ENCODE measurements around the gene AMPD3. TPM values are rescaled to one million over a fixed set of nuclear protein-coding genes. Genes with fewer than 3 reads are reported as not detected.

AMPD3 gene
- total RNA-seq, 3 donors from 2014 or later: 6.2 to 6.6 (median 6.4) TPM

GRCh38 chr11:10551845-10552352 lies 96.8 kb downstream of the AMPD3 start:
- H3K9me3 ChIP-seq: no peaks in the 10 kb centered on the region
- no peaks in the 10 kb centered on the region for H3K4me1 ChIP-seq
- DNase-seq (ENCODE audit: low spot score in 2 of 2): no peak
- no peaks in the 10 kb centered on the region for H3K36me3 ChIP-seq
- no peak overlapping the region for H3K4me3 ChIP-seq
- H3K27me3 ChIP-seq: no peaks in the 10 kb centered on the region
- no peak overlapping the region for H3K27ac ChIP-seq
- intact Hi-C loops (cut with DNase I; ENCODE audit: low total_unique reads): no loop called here
- TF ChIP-seq CTCF (IDR thresholded peaks at IDR 0.05): no peak
- no peak for TF ChIP-seq POLR2A (IDR thresholded peaks at IDR 0.05)
- no peak for TF ChIP-seq POLR2AphosphoS5 (IDR thresholded peaks at IDR 0.05)

GRCh38 chr11:10556590-10556989 lies 101.5 kb downstream of the AMPD3 start:
- Histone ChIP-seq H3K27ac (no peak overlapping the region), H3K36me3 (no peaks in the 10 kb centered on the region), H3K27me3 (no peaks in the 10 kb centered on the region), H3K4me3 (no peak overlapping the region), H3K4me1 (no peaks in the 10 kb centered on the region), H3K9me3 (no peaks in the 10 kb centered on the region)
- no peak for TF ChIP-seq CTCF (IDR thresholded peaks at IDR 0.05)
- TF ChIP-seq POLR2A (IDR thresholded peaks at IDR 0.05): no peak
- TF ChIP-seq POLR2AphosphoS5 (IDR thresholded peaks at IDR 0.05): no peak
- intact Hi-C loops (cut with DNase I; ENCODE audit: low total_unique reads): no loop called here
- DNase-seq (ENCODE audit: low spot score in 2 of 2): no peak

Other genes starting within 250 kb of the AMPD3 start
- gene SBF2, start 161.0 kb upstream of the AMPD3 start, total RNA-seq: 10 to 100 TPM; 74.8 to 91.9 (median 88.2) TPM
- gene ADM, start 150.2 kb upstream of the AMPD3 start, total RNA-seq: 100 to 1,000 TPM in 2 of 3 donors, 10 to 100 TPM in 1; 77.1 to 279 (median 252) TPM
- gene RNF141, start 85.9 kb downstream of the AMPD3 start, total RNA-seq: 10 to 100 TPM; 31.1 to 54.1 (median 45.8) TPM
- gene LYVE1, start 113.4 kb downstream of the AMPD3 start, total RNA-seq: 100 to 1,000 TPM in 1 of 3 donors, 10 to 100 TPM in 2; 39.2 to 218 (median 51.8) TPM
- 10 to 100 TPM; 10.1 to 16.1 (median 13.2) TPM for gene IRAG1, start 238.5 kb downstream of the AMPD3 start, total RNA-seq